Common myeloid progenitor, CD34-positive (primary cell): Measurements from ENCODE around the gene HRG.
"Not testable (repeated sequence)": the region's sequence is repeated elsewhere in the genome, so short reads cannot be mapped to it uniquely, and the experiment has no call there.

ENCODE experiments used
- CTCF ChIA-PET: fragments of 350-600 bp; sonication (Branson Sonifier 250); formaldehyde crosslinking; loops from one replicate; lab custom pipeline; 2021; ENCODE audit warnings: antibody characterized with exemption; lab: Charles Lee
- POLR2A ChIA-PET: fragments of 350-600 bp; sonication (Branson Sonifier 250); formaldehyde crosslinking; loops from one replicate; lab custom pipeline; 2021; ENCODE audit warnings: antibody characterized with exemption; lab: Charles Lee
- DNase-seq, 3 donors: peaks; one replicate each; pipeline versions ENCODE4 v3.0.0 to v3.0.0-alpha.2; 2013
- H3K27ac ChIP-seq, 2 experiments: 1 replicate in 1 of 2; 2 replicates in 1 of 2; pipeline ENCODE4 v1.7.0; 2013; ENCODE audit warnings: inconsistent platforms in 2 of 2, low read length in 2 of 2, mild to moderate bottlenecking in 2 of 2, low read depth in 1 of 2, moderate library complexity in 1 of 2; ENCODE audit not compliant: severe bottlenecking in 2 of 2, insufficient read depth in 1 of 2, poor library complexity in 1 of 2
- H3K27me3 ChIP-seq, 5 experiments: replicated peaks in 2 of 5; 1 replicate in 3 of 5; 2 replicates in 2 of 5; pipeline versions ENCODE4 v1.6.1 to v1.7.0; 2013; ENCODE audit warnings: low read length in 4 of 5, mild to moderate bottlenecking in 2 of 5, moderate library complexity in 2 of 5, inconsistent platforms in 1 of 5; ENCODE audit not compliant: insufficient read depth in 5 of 5, control insufficient read depth in 4 of 5
- H3K36me3 ChIP-seq, 4 experiments: 1 replicate in 2 of 4; 2 replicates in 2 of 4; pipeline versions ENCODE4 v1.6.1 to v1.7.0; 2013; ENCODE audit warnings: low read length in 3 of 4, control low read depth in 1 of 4, mild to moderate bottlenecking in 1 of 4; ENCODE audit not compliant: control insufficient read depth in 4 of 4, insufficient read depth in 4 of 4
- H3K4me1 ChIP-seq, 4 experiments: 1 replicate in 3 of 4; 2 replicates in 1 of 4; pipeline versions ENCODE4 v1.6.1 to v1.7.1; 2013; ENCODE audit warnings: low read length in 3 of 4, mild to moderate bottlenecking in 3 of 4, control low read depth in 1 of 4, inconsistent platforms in 1 of 4, moderate library complexity in 1 of 4; ENCODE audit not compliant: control insufficient read depth in 4 of 4, insufficient read depth in 4 of 4; ENCODE audit errors: control extremely low read depth in 1 of 4
- H3K4me3 ChIP-seq, 7 experiments: 1 replicate in 4 of 7; 2 replicates in 3 of 7; pipeline versions ENCODE4 v1.5.1 to v1.7.0; 2013; ENCODE audit warnings: mild to moderate bottlenecking in 7 of 7, low read length in 6 of 7, moderate library complexity in 6 of 7, inconsistent platforms in 2 of 7, low read depth in 2 of 7, control low read depth in 1 of 7; ENCODE audit not compliant: insufficient read depth in 4 of 7, control insufficient read depth in 1 of 7; ENCODE audit errors: extremely low read depth in 1 of 7
- H3K9me3 ChIP-seq, 5 experiments: 1 replicate in 4 of 5; 2 replicates in 1 of 5; pipeline versions ENCODE4 v1.6.1 to v1.7.1; 2013; ENCODE audit warnings: low read length in 4 of 5, mild to moderate bottlenecking in 2 of 5, inconsistent platforms in 1 of 5, low read depth in 1 of 5, moderate library complexity in 1 of 5; ENCODE audit not compliant: control insufficient read depth in 4 of 5, insufficient read depth in 2 of 5; ENCODE audit errors: control extremely low read depth in 1 of 5
- WGBS: methylation state at CpG from one replicate; pipeline ENCODE4 v1.1.5; 2013; ENCODE audit not compliant: insufficient coverage; 5-methylcytosine and 5-hydroxymethylcytosine counted together

HRG gene

DNA sequence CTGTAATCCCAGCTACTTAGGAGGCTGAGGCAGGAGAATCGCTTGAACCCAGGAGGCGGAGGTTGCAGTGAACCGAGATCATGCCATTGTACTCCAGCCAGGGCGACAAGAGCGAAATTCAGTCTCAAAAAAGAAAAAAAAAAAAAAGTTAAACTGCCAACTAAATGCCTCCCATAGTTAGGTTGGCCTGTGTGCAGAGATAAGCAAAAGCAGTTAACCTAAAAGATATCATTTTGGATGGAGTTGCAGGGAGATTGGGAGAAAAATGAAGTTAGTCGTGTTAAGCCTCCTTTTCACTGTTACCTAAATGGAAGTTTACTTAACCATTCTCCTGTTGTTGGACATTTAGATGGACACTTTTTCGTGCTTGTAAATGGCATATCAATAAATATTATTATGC lies 37.1 kb upstream of the HRG start:
- Histone ChIP-seq H3K27me3 (peaks cover 0 to 6% (median 0%) of the 10 kb centered on the region in 5 experiments), H3K9me3 (no peaks in the 10 kb centered on the region), H3K27ac (no peak overlapping the region), H3K4me3 (no peak overlapping the region), H3K36me3 (no peaks in the 10 kb centered on the region), H3K4me1 (no peaks in the 10 kb centered on the region)
- ChIA-PET CTCF (no interaction called here), POLR2A (no interaction called here)
- DNase-seq, result peak in 1 of 3 donors; percentile 11
- WGBS, result no CpG with 5 or more reads among the region's 7 CpGs

DNA sequence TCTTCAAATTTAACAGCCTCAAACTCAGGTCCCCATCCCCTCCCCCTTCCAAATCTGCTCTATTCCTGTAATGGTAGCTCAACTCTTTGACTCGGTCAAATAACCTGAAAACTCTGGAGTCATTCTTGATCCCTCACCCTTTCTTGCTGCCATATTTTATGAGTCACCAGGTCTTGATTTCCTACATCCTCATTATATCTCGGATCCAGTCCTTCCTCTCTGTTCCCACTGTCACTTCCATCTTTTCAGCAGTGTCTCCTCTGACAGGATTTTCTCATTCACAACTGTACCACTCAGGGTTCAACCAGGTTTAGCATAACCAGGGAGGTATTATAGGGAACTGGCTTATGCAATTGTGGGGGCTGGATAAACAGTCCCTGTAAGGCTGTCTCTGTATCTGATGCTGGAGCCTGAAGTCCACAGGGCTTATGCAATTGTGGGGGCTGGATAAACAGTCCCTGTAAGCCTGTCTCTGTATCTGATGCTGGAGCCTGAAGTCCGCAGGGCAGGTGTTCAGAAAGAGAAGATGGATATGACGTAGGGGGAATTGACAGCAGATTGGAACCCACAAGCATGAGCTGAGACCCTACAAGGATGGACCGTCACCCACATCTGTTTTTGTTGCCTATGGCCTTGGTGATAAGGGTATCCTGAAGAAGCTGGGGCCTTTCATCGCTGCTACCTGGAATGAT lies 34.7 kb upstream of the HRG start:
- Histone ChIP-seq H3K27me3 (peaks cover 0 to 3% (median 2%) of the 10 kb centered on the region in 5 experiments), H3K4me1 (no peaks in the 10 kb centered on the region), H3K9me3 (no peaks in the 10 kb centered on the region), H3K36me3 (no peaks in the 10 kb centered on the region), H3K4me3 (no peak overlapping the region), H3K27ac (no peak overlapping the region)
- CTCF ChIA-PET, result interaction anchor here (1.0 kb wide), 1 partner anchor 15 kb away, joined by 4 read pairs; no protein-coding TSS in a partner anchor
- POLR2A ChIA-PET, result interaction anchor here (0.6 kb wide), 1 partner anchor 725 kb away, joined by 3 read pairs; no protein-coding TSS in a partner anchor
- DNase-seq, result no peak
- WGBS, result 74% methylated on average over 5 of the region's 6 CpGs

DNA sequence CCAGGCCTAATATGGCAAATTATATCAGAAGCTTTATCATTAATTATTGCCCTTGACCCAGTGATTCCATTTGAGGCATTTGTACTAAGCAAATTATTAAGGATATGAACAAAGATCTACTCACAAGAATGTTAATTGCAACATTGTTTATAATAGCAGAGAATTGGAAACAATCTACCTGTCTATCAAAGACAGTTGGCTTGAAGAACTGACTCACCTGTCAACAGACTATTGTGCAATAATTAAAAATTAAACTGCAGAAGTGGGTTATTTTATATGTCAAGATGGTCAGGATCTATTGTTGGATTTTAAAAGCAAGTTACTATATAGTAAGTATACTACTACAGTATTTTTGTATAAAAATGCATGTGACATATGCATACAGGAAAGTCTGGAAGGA lies 32.3 kb upstream of the HRG start:
- ChIA-PET POLR2A (no interaction called here), CTCF (interaction anchor here (1.7 kb wide), 1 partner anchor 16 kb away, joined by 3 read pairs; no protein-coding TSS in a partner anchor)
- Histone ChIP-seq H3K27me3 (peaks cover 0 to 4% (median 0%) of the 10 kb centered on the region in 5 experiments), H3K36me3 (no peaks in the 10 kb centered on the region), H3K4me1 (no peaks in the 10 kb centered on the region), H3K27ac (no peak overlapping the region), H3K9me3 (no peaks in the 10 kb centered on the region), H3K4me3 (no peak overlapping the region)
- DNase-seq, result no peak

DNA sequence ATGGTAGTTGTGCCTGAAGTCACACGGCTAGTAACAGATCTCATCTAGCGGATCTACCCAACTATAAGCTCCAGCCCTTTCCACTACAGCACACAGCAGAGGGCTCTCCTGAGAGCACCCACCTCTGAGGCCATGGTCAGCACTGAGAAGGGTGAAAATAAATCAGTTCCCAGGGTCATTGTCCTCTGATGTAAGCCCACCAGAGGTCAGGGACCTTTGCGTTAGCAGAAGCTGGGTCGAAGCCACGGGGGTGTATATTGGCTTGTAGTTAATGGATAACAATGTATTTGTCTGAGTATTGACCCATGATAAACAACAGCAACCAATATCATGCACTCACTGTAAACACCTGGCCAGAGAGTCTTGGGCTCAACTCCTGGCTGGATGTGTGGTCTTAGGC lies 31.6 kb upstream of the HRG start:
- H3K36me3 ChIP-seq, DNase-seq, H3K27me3 ChIP-seq, H3K4me3 ChIP-seq, H3K27ac ChIP-seq, H3K9me3 ChIP-seq, H3K4me1 ChIP-seq: not testable (repeated sequence)
- WGBS, result no CpG with 5 or more reads among the region's 5 CpGs
- CTCF ChIA-PET, result interaction anchor here (1.2 to 1.7 kb wide), 2 partner anchors 16 to 19 kb away, joined by 3 to 4 read pairs; no protein-coding TSS in a partner anchor
- POLR2A ChIA-PET, result interaction anchor here (0.6 kb wide), 1 partner anchor 169 kb away, joined by 4 read pairs; no protein-coding TSS in a partner anchor

DNA sequence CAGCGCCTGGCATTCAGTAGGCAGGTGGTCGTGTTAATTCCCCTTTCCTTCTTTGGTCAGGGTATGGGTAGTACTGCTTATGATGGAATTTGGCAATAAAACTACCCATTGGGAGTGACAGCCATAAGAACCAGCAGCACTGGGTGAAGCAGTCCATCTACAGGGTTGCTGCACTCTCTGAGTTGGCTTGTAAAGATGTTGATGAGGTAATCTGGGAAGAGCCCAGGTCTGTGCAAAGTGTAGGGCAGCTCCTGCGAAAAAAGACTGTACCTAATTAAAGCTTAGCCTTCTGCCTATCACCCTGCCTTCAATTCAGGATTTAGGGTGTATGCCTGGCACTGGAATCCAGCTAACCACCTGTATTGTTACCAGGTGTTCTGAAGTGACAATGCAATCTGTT lies 30.3 kb upstream of the HRG start:
- 100% methylated on average over 1 of the region's 3 CpGs for WGBS
- CTCF ChIA-PET, result no interaction called here

DNA sequence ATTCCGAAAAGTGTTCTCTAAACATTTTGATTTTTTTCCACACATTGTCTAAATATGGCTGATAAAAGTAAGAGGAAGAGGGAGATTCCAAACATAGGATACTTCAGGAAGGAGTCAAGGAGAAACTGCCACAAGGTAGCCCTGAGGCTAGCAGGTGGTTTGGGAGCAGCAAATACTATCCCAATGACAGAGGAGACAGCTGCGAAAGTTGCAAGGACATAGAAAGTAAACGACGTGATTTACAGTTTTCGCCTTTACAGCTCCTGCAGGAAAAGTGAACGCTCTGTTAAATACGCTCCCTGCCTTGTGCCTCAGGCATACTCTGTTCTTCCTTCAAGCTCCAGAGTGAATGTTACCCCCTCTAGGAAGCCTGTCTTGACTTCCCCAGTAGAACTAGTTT lies 29.3 kb upstream of the HRG start:
- no peaks in the 10 kb centered on the region for H3K9me3 ChIP-seq
- no peak overlapping the region for H3K27ac ChIP-seq
- no peak overlapping the region for H3K4me3 ChIP-seq
- no peak for DNase-seq
- H3K4me1 ChIP-seq, result no peaks in the 10 kb centered on the region
- ChIA-PET POLR2A (no interaction called here), CTCF (interaction anchor here (1.1 kb wide), 1 partner anchor 22 kb away, joined by 3 read pairs; no protein-coding TSS in a partner anchor)
- no peaks in the 10 kb centered on the region for H3K36me3 ChIP-seq
- 88% methylated on average over 6 of the region's 7 CpGs for WGBS
- H3K27me3 ChIP-seq, result peaks cover 0 to 4% (median 2%) of the 10 kb centered on the region in 5 experiments

More for the DNA sequence above, 30.3 kb upstream of the HRG start:
- Histone ChIP-seq H3K36me3 (no peaks in the 10 kb centered on the region), H3K27me3 (peaks cover 0 to 4% (median 2%) of the 10 kb centered on the region in 5 experiments), H3K9me3 (no peaks in the 10 kb centered on the region), H3K4me1 (no peaks in the 10 kb centered on the region), H3K27ac (no peak overlapping the region), H3K4me3 (no peak overlapping the region)
- POLR2A ChIA-PET, result no interaction called here
- no peak for DNase-seq

DNA sequence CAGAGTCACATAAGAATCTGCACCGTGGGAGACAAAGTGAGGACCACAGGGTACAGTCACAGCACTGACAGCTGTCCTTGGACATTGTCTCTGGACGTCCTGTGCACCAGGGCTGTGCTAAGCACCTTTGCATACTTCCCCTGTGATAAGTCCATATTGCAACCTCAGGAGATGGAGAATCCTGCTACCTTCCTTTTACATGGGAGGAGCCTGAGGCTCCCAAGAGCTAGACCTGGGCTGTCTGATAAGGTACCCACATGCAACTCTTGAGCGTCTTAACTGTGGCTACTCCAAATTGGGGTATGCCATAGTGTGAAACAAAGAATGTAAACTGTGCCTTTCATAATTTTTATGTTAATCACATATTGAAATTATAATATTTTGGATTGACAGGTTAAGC lies 28.1 kb upstream of the HRG start:
- no peak for DNase-seq
- POLR2A ChIA-PET, result no interaction called here
- Histone ChIP-seq H3K9me3 (no peaks in the 10 kb centered on the region), H3K27ac (no peak overlapping the region), H3K4me1 (no peaks in the 10 kb centered on the region), H3K36me3 (no peaks in the 10 kb centered on the region), H3K27me3 (peaks cover 0 to 4% (median 2%) of the 10 kb centered on the region in 5 experiments), H3K4me3 (no peak overlapping the region)
- 86% methylated on average over 2 of the region's 3 CpGs for WGBS
- CTCF ChIA-PET, result no interaction called here
